Activated CD4-positive, alpha-beta T cell treated with anti-CD3 and anti-CD28 coated beads, Interleukin-2, amount 10 ng/mL, durations not matched to agents 7 days and 5 days (primary cell): ENCODE measurements around the gene EMX2. TPM values are rescaled to one million over a fixed set of nuclear protein-coding genes. Genes with fewer than 3 reads are reported as not detected.

Source experiments
- CTCF ChIA-PET: fragments of 350-600 bp; sonication (Branson Sonifier 250); formaldehyde crosslinking; loops from one replicate; lab custom pipeline; 2021; ENCODE audit warnings: antibody characterized with exemption; lab: Charles Lee
- POLR2A ChIA-PET: fragments of 350-600 bp; sonication (Branson Sonifier 250); formaldehyde crosslinking; loops from one replicate; lab custom pipeline; 2021; ENCODE audit warnings: antibody characterized with exemption; lab: Charles Lee
- DNase-seq: peaks from one replicate; pipeline ENCODE4 v3.0.0-alpha.2; 2020
- H3K27ac Mint-ChIP-seq: one replicate; pipeline ENCODE4 v1.8.0; 2021; ENCODE audit warnings: mild to moderate bottlenecking, moderate library complexity, mixed read lengths
- H3K27me3 Mint-ChIP-seq: one replicate; pipeline ENCODE4 v1.8.0; 2021; ENCODE audit warnings: mixed read lengths
- H3K36me3 Mint-ChIP-seq: one replicate; pipeline ENCODE4 v1.8.0; 2021; ENCODE audit warnings: low read depth, mixed read lengths
- H3K4me1 Mint-ChIP-seq: one replicate; pipeline ENCODE4 v1.8.0; 2021; ENCODE audit warnings: mixed read lengths
- H3K4me3 Mint-ChIP-seq: one replicate; pipeline ENCODE4 v1.8.0; 2021; ENCODE audit warnings: mild to moderate bottlenecking, moderate library complexity, mixed read lengths
- H3K9me3 Mint-ChIP-seq: one replicate; pipeline ENCODE4 v1.8.0; 2021; ENCODE audit warnings: mixed read lengths
- total RNA-seq, 2 experiments: library from RNA; stranded (reverse); gene quantifications; one replicate each; pipeline ENCODE4 v1.2.3, GENCODE V29; 2021

EMX2 gene
- total RNA-seq, 2 experiments from 2014 or later: not detected

- Mint-ChIP-seq H3K27ac (no peak overlapping the region), H3K27me3 (peaks cover under 1% of the 10 kb centered on the region), H3K4me3 (no peak overlapping the region), H3K36me3 (no peaks in the 10 kb centered on the region), H3K4me1 (no peaks in the 10 kb centered on the region), H3K9me3 (no peaks in the 10 kb centered on the region)
- POLR2A ChIA-PET: no interaction called here
- DNase-seq: no peak
- CTCF ChIA-PET: no interaction called here
Observed at GRCh38 chr10:117509573-117509972, 33.0 kb upstream of the EMX2 start.

- CTCF ChIA-PET: no interaction called here
- DNase-seq: no peak
- peaks cover 11% of the 10 kb centered on the region for H3K27me3 Mint-ChIP-seq
- POLR2A ChIA-PET: no interaction called here
- H3K27ac Mint-ChIP-seq: no peak overlapping the region
- no peak overlapping the region for H3K4me3 Mint-ChIP-seq
- H3K36me3 Mint-ChIP-seq: no peaks in the 10 kb centered on the region
- H3K9me3 Mint-ChIP-seq: no peaks in the 10 kb centered on the region
- no peaks in the 10 kb centered on the region for H3K4me1 Mint-ChIP-seq
Observed at GRCh38 chr10:117511601-117512390, 30.8 kb upstream of the EMX2 start.

GRCh38 chr10:117514971-117515370 lies 27.6 kb upstream of the EMX2 start:
- Mint-ChIP-seq H3K27me3 (peaks cover 21% of the 10 kb centered on the region), H3K9me3 (no peaks in the 10 kb centered on the region), H3K4me1 (no peaks in the 10 kb centered on the region), H3K36me3 (no peaks in the 10 kb centered on the region), H3K27ac (no peak overlapping the region), H3K4me3 (no peak overlapping the region)
- ChIA-PET CTCF (no interaction called here), POLR2A (no interaction called here)
- DNase-seq: no peak

- H3K4me1 Mint-ChIP-seq: no peaks in the 10 kb centered on the region
Observed at GRCh38 chr10:117516681-117517080, 25.9 kb upstream of the EMX2 start.

GRCh38 chr10:117518246-117518645 lies 24.3 kb upstream of the EMX2 start:
- Mint-ChIP-seq H3K27ac (no peak overlapping the region), H3K4me1 (no peaks in the 10 kb centered on the region), H3K9me3 (no peaks in the 10 kb centered on the region), H3K36me3 (no peaks in the 10 kb centered on the region), H3K27me3 (peaks cover 33% of the 10 kb centered on the region), H3K4me3 (no peak overlapping the region)
- CTCF ChIA-PET: no interaction called here
- no peak for DNase-seq
- POLR2A ChIA-PET: no interaction called here

More at GRCh38 chr10:117516681-117517080, 25.9 kb upstream of the EMX2 start:
- Mint-ChIP-seq H3K27ac (no peak overlapping the region), H3K9me3 (no peaks in the 10 kb centered on the region), H3K27me3 (peaks cover 30% of the 10 kb centered on the region), H3K36me3 (no peaks in the 10 kb centered on the region), H3K4me3 (no peak overlapping the region)
- POLR2A ChIA-PET: no interaction called here
- no peak for DNase-seq
- CTCF ChIA-PET: no interaction called here

- no peak for DNase-seq
- Mint-ChIP-seq H3K4me1 (no peaks in the 10 kb centered on the region), H3K27me3 (peaks cover 37% of the 10 kb centered on the region), H3K4me3 (no peak overlapping the region), H3K36me3 (no peaks in the 10 kb centered on the region), H3K27ac (no peak overlapping the region), H3K9me3 (no peaks in the 10 kb centered on the region)
- CTCF ChIA-PET: no interaction called here
- POLR2A ChIA-PET: no interaction called here
Observed at GRCh38 chr10:117519286-117519685, 23.3 kb upstream of the EMX2 start.

GRCh38 chr10:117519879-117520278 lies 22.7 kb upstream of the EMX2 start:
- Mint-ChIP-seq H3K27ac (no peak overlapping the region), H3K27me3 (peaks cover 35% of the 10 kb centered on the region), H3K4me3 (no peak overlapping the region), H3K4me1 (no peaks in the 10 kb centered on the region), H3K36me3 (no peaks in the 10 kb centered on the region), H3K9me3 (no peaks in the 10 kb centered on the region)
- DNase-seq: no peak
- ChIA-PET CTCF (no interaction called here), POLR2A (no interaction called here)

- no peaks in the 10 kb centered on the region for H3K36me3 Mint-ChIP-seq
- H3K27me3 Mint-ChIP-seq: peaks cover 71% of the 10 kb centered on the region
- CTCF ChIA-PET: no interaction called here
Observed at GRCh38 chr10:117530791-117531190, 11.8 kb upstream of the EMX2 start.

GRCh38 chr10:117531371-117532002 lies 11.1 kb upstream of the EMX2 start:
- Mint-ChIP-seq H3K27ac (no peak overlapping the region), H3K36me3 (no peaks in the 10 kb centered on the region), H3K27me3 (peaks cover 76% of the 10 kb centered on the region), H3K4me3 (no peak overlapping the region), H3K9me3 (no peaks in the 10 kb centered on the region), H3K4me1 (no peaks in the 10 kb centered on the region)
- DNase-seq: no peak
- POLR2A ChIA-PET: no interaction called here
- CTCF ChIA-PET: interaction anchor here (1.4 kb wide), 1 partner anchor 11 kb away, joined by 3 read pairs; the partner anchor contains the start of gene EMX2

More at GRCh38 chr10:117530791-117531190, 11.8 kb upstream of the EMX2 start:
- H3K4me1 Mint-ChIP-seq: no peaks in the 10 kb centered on the region
- H3K9me3 Mint-ChIP-seq: no peaks in the 10 kb centered on the region
- no peak overlapping the region for H3K4me3 Mint-ChIP-seq
- POLR2A ChIA-PET: no interaction called here
- H3K27ac Mint-ChIP-seq: no peak overlapping the region
- no peak for DNase-seq

- no peaks in the 10 kb centered on the region for H3K9me3 Mint-ChIP-seq
- no peaks in the 10 kb centered on the region for H3K36me3 Mint-ChIP-seq
- no peak for DNase-seq
- ChIA-PET CTCF (interaction anchor here (1.4 to 1.5 kb wide), 2 partner anchors 10 to 34 kb away, joined by 3 read pairs; partner anchors contain the start of gene EMX2), POLR2A (no interaction called here)
- H3K27me3 Mint-ChIP-seq: peaks cover 76% of the 10 kb centered on the region
- no peaks in the 10 kb centered on the region for H3K4me1 Mint-ChIP-seq
- H3K4me3 Mint-ChIP-seq: no peak overlapping the region
- no peak overlapping the region for H3K27ac Mint-ChIP-seq
Observed at GRCh38 chr10:117532003-117532385, 10.6 kb upstream of the EMX2 start.

- ChIA-PET POLR2A (no interaction called here), CTCF (interaction anchor here (1.4 to 1.5 kb wide), 3 partner anchors 10 to 365 kb away, joined by 3 read pairs; partner anchors contain the start of gene EMX2)
- H3K9me3 Mint-ChIP-seq: no peaks in the 10 kb centered on the region
- H3K27me3 Mint-ChIP-seq: peaks cover 79% of the 10 kb centered on the region
- H3K27ac Mint-ChIP-seq: no peak overlapping the region
- no peaks in the 10 kb centered on the region for H3K36me3 Mint-ChIP-seq
- no peaks in the 10 kb centered on the region for H3K4me1 Mint-ChIP-seq
- no peak overlapping the region for H3K4me3 Mint-ChIP-seq
- DNase-seq: no peak
Observed at GRCh38 chr10:117532451-117533107, 10.0 kb upstream of the EMX2 start.

- peaks cover 81% of the 10 kb centered on the region for H3K27me3 Mint-ChIP-seq
- no peak overlapping the region for H3K27ac Mint-ChIP-seq
- H3K36me3 Mint-ChIP-seq: no peaks in the 10 kb centered on the region
- DNase-seq: no peak
- H3K4me3 Mint-ChIP-seq: no peak overlapping the region
- H3K4me1 Mint-ChIP-seq: no peaks in the 10 kb centered on the region
- POLR2A ChIA-PET: no interaction called here
- no peaks in the 10 kb centered on the region for H3K9me3 Mint-ChIP-seq
- CTCF ChIA-PET: interaction anchor here (1.3 to 1.5 kb wide), 3 partner anchors 36 to 366 kb away, joined by 3 read pairs; no protein-coding TSS in a partner anchor
Observed at GRCh38 chr10:117533507-117534281, 8.9 kb upstream of the EMX2 start.
